HL-60/S4 (cell line): Measurements from ENCODE around the gene COL7A1.

Experiments used
- in situ Hi-C: fragments of 300-500 bp; cut with MboI; formaldehyde crosslinking; loops from 2 replicates; pipeline ENCODE4 v1.14.3; 2022; ENCODE audit warnings: low sequenced_read_pairs

Gene COL7A1

GRCh38 chr3:48595075-48595525 lies at the start of gene COL7A1:
COL7A1 (minus strand) TSS chr3:48595329; CDS start chr3:48595159, 170 bp downstream.
- in situ Hi-C loops, result no loop called here

- in situ Hi-C loops, result no loop called here
These were observed 47.5 kb upstream of the COL7A1 start for GRCh38 chr3:48642605-48643004.

GRCh38 chr3:48641396-48641795 lies 46.3 kb upstream of the COL7A1 start:
- in situ Hi-C loops, result no loop called here

GRCh38 chr3:48639944-48640606 lies 44.9 kb upstream of the COL7A1 start:
- in situ Hi-C loops, result no loop called here

- in situ Hi-C loops, result no loop called here
These were observed 42.2 kb upstream of the COL7A1 start for GRCh38 chr3:48637305-48637704.

- in situ Hi-C loops, result no loop called here
These were observed 41.1 kb upstream of the COL7A1 start for GRCh38 chr3:48636149-48636655.

GRCh38 chr3:48635222-48636021 lies 40.3 kb upstream of the COL7A1 start, which contains the start of gene SLC26A6:
SLC26A6 (minus strand) TSS chr3:48635461; CDS start chr3:48635393, 68 bp downstream.
- in situ Hi-C loops, result no loop called here

GRCh38 chr3:48634661-48635221 lies 39.6 kb upstream of the COL7A1 start:
- in situ Hi-C loops, result no loop called here

GRCh38 chr3:48633743-48634142 lies 38.6 kb upstream of the COL7A1 start:
- in situ Hi-C loops, result no loop called here

- in situ Hi-C loops, result no loop called here
These were observed 38.1 kb upstream of the COL7A1 start for GRCh38 chr3:48633256-48633655.

GRCh38 chr3:48631516-48632448 lies 36.7 kb upstream of the COL7A1 start:
- in situ Hi-C loops, result no loop called here

GRCh38 chr3:48630833-48631232 lies 35.7 kb upstream of the COL7A1 start:
- in situ Hi-C loops, result no loop called here

- in situ Hi-C loops, result no loop called here
These were observed 35.3 kb upstream of the COL7A1 start for GRCh38 chr3:48630407-48630806.

- in situ Hi-C loops, result no loop called here
These were observed 34.8 kb upstream of the COL7A1 start for GRCh38 chr3:48629894-48630293.

- in situ Hi-C loops, result no loop called here
These were observed 33.3 kb upstream of the COL7A1 start for GRCh38 chr3:48628277-48629017.

- in situ Hi-C loops, result no loop called here
These were observed 30.5 kb upstream of the COL7A1 start for GRCh38 chr3:48625600-48625999.

GRCh38 chr3:48624767-48625166 lies 29.6 kb upstream of the COL7A1 start:
- in situ Hi-C loops, result no loop called here

- in situ Hi-C loops, result no loop called here
These were observed 28.9 kb upstream of the COL7A1 start for GRCh38 chr3:48623851-48624547.

- in situ Hi-C loops, result no loop called here
These were observed 26.3 kb upstream of the COL7A1 start, which contains the start of gene TMEM89 for GRCh38 chr3:48621461-48621869. TMEM89 (minus strand) TSS chr3:48621769; CDS start chr3:48621756, 13 bp downstream.
